Measurements from ENCODE around the gene C1QL3. TPM values are rescaled to one million over a fixed set of nuclear protein-coding genes. Genes with fewer than 3 reads are reported as not detected.
A peak's percentile ranks its signal among the peaks of the same experiment; 100 is the strongest.

Gene C1QL3
- total RNA-seq (ENCODE audit: low replicate concordance), result 0.25 and 0.28 TPM in 2 replicates

- peaks cover 12% of the 10 kb centered on the region for H4K20me1 ChIP-seq (ENCODE audit: low read depth)
- peak; percentile 71 for DNase-seq (ENCODE audit: low spot score)
- H3K79me2 ChIP-seq (ENCODE audit: low read depth), result no peaks in the 10 kb centered on the region
- Mint-ChIP-seq H3K9me3 (peaks cover 1% of the 10 kb centered on the region), H3K4me3 (peak within 1 kb of the TSS; percentile 87), H3K27ac (no peak within 1 kb of the TSS), H3K36me3 (no peaks in the 10 kb centered on the region), H3K4me1 (peaks cover 7% of the 10 kb centered on the region), H3K27me3 (ENCODE audit: insufficient read depth, low read depth) (peaks cover 48% of the 10 kb centered on the region)
- peak within 1 kb of the TSS; percentile 82 for H3K4me3 ChIP-seq
- no peak within 1 kb of the TSS for H3K9ac ChIP-seq
- peak within 1 kb of the TSS; percentile 64 for H2AFZ ChIP-seq (replicated peaks)
- no peaks in the 10 kb centered on the region for H3K9me3 ChIP-seq (ENCODE audit: low read depth)
- H3K27me3 ChIP-seq, result peaks cover 73% of the 10 kb centered on the region
- no peaks in the 10 kb centered on the region for H3K36me3 ChIP-seq
- peaks cover 29% of the 10 kb centered on the region for H3F3A ChIP-seq (ENCODE audit: low read depth)
- H3K4me1 ChIP-seq, result peaks cover 29% of the 10 kb centered on the region
- TF ChIP-seq EZH2phosphoT487 (IDR thresholded peaks at IDR 0.05), result no peak
- TF ChIP-seq EZH2 (IDR thresholded peaks at IDR 0.05), result peak; percentile 59
- TF ChIP-seq, protein P1, sequence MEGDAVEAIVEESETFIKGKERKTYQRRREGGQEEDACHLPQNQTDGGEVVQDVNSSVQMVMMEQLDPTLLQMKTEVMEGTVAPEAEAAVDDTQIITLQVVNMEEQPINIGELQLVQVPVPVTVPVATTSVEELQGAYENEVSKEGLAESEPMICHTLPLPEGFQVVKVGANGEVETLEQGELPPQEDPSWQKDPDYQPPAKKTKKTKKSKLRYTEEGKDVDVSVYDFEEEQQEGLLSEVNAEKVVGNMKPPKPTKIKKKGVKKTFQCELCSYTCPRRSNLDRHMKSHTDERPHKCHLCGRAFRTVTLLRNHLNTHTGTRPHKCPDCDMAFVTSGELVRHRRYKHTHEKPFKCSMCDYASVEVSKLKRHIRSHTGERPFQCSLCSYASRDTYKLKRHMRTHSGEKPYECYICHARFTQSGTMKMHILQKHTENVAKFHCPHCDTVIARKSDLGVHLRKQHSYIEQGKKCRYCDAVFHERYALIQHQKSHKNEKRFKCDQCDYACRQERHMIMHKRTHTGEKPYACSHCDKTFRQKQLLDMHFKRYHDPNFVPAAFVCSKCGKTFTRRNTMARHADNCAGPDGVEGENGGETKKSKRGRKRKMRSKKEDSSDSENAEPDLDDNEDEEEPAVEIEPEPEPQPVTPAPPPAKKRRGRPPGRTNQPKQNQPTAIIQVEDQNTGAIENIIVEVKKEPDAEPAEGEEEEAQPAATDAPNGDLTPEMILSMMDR (IDR thresholded peaks at IDR 0.05), result no peak
- H3K27ac ChIP-seq, result no peak within 1 kb of the TSS
- peak within 1 kb of the TSS; percentile 94 for H3K4me2 ChIP-seq
Measured at GRCh38 chr10:16521311-16522016, at the start of gene C1QL3. Gene C1QL3 (minus strand): TSS chr10:16521879. CDS start chr10:16521065, 814 bp downstream.

DNA sequence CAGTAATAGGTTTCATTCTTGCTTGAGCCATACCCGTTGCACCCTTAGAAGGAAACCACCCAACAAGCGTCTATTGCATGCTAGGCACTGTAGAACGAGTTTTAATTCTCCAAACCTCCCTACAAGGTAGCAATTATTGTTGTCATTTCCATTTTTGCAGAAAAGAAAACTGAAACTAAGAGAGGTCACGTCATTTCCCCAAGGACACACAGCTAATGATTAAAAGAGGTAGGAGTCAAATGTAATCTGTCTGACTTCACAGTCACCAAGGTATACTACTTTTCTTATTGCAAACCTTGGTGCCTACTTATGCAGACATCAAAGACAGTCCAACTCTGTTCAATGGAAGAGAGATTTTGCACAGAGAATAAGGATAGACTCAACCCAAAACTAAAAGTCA lies 49.1 kb upstream of the C1QL3 start:
- Histone ChIP-seq H3K4me1 (no peaks in the 10 kb centered on the region), H3K4me2 (no peak overlapping the region), H3K36me3 (no peaks in the 10 kb centered on the region), H3K9me3 (ENCODE audit: low read depth) (no peaks in the 10 kb centered on the region), H4K20me1 (ENCODE audit: low read depth) (no peaks in the 10 kb centered on the region), H3K4me3 (no peak overlapping the region), H3F3A (ENCODE audit: low read depth) (no peaks in the 10 kb centered on the region), H3K27ac (no peak overlapping the region), H3K27me3 (no peaks in the 10 kb centered on the region), H3K9ac (no peak overlapping the region), H2AFZ (replicated peaks) (no peak overlapping the region), H3K79me2 (ENCODE audit: low read depth) (no peaks in the 10 kb centered on the region)
- H3K4me3 Mint-ChIP-seq, result no peak overlapping the region
- H3K36me3 Mint-ChIP-seq, result no peaks in the 10 kb centered on the region
- TF ChIP-seq EZH2phosphoT487 (IDR thresholded peaks at IDR 0.05), result no peak
- TF ChIP-seq, protein P1 (IDR thresholded peaks at IDR 0.05), result no peak
- no peak for TF ChIP-seq EZH2 (IDR thresholded peaks at IDR 0.05)
- H3K4me1 Mint-ChIP-seq, result no peaks in the 10 kb centered on the region
- H3K27me3 Mint-ChIP-seq (ENCODE audit: insufficient read depth, low read depth), result peaks cover 2% of the 10 kb centered on the region
- no peak overlapping the region for H3K27ac Mint-ChIP-seq
- H3K9me3 Mint-ChIP-seq, result no peaks in the 10 kb centered on the region
- DNase-seq (ENCODE audit: low spot score), result no peak

DNA sequence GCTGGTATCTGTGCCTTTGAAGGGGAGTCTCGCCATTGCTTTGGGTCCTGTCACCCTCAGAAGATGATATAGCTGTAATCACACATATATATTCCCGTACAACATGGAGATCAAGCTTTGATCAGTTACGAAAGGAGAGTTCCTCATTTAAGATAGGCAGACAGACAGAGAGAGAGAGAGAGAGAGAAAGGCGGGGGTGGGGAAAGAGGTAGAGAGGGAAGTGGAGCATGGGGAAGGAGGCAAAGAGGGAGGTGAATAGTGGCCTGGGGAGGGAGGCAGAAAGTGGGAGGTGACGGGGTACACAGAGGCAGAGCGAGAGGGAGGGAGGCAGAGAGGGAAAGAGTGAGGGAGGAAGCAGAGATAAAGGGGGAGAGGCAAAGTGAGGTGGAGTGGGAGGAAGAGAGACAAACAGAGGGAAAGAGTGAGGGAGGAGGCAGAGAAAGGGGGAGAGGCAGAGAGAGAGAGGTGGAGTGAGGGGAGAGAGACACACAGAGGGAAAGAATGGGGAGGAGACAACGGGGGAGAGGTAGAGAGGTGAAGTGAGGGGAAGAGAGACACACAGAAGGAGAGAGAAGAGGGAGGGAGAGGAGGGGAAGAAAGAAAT lies 44.6 kb upstream of the C1QL3 start:
- Histone ChIP-seq H3F3A (ENCODE audit: low read depth) (no peaks in the 10 kb centered on the region), H3K9me3 (ENCODE audit: low read depth) (no peaks in the 10 kb centered on the region), H3K9ac (no peak overlapping the region), H3K4me1 (no peaks in the 10 kb centered on the region), H3K79me2 (ENCODE audit: low read depth) (no peaks in the 10 kb centered on the region), H2AFZ (replicated peaks) (peak overlapping the region; percentile 21), H4K20me1 (ENCODE audit: low read depth) (no peaks in the 10 kb centered on the region), H3K4me3 (no peak overlapping the region), H3K27me3 (no peaks in the 10 kb centered on the region), H3K27ac (no peak overlapping the region), H3K36me3 (no peaks in the 10 kb centered on the region), H3K4me2 (no peak overlapping the region)
- Mint-ChIP-seq H3K27ac (no peak overlapping the region), H3K36me3 (no peaks in the 10 kb centered on the region), H3K4me1 (no peaks in the 10 kb centered on the region), H3K9me3 (no peaks in the 10 kb centered on the region), H3K4me3 (no peak overlapping the region), H3K27me3 (ENCODE audit: insufficient read depth, low read depth) (peaks cover 2% of the 10 kb centered on the region)
- TF ChIP-seq EZH2phosphoT487 (IDR thresholded peaks at IDR 0.05), result no peak
- TF ChIP-seq EZH2 (IDR thresholded peaks at IDR 0.05), result no peak
- DNase-seq (ENCODE audit: low spot score), result no peak

GRCh38 chr10:16565604-16566003 lies 43.9 kb upstream of the C1QL3 start:
- H3K27me3 ChIP-seq, result no peaks in the 10 kb centered on the region
- H3K4me3 ChIP-seq, result no peak overlapping the region
- no peaks in the 10 kb centered on the region for H3F3A ChIP-seq (ENCODE audit: low read depth)
- Mint-ChIP-seq H3K4me1 (no peaks in the 10 kb centered on the region), H3K27ac (no peak overlapping the region), H3K9me3 (no peaks in the 10 kb centered on the region), H3K36me3 (no peaks in the 10 kb centered on the region), H3K27me3 (ENCODE audit: insufficient read depth, low read depth) (no peaks in the 10 kb centered on the region), H3K4me3 (no peak overlapping the region)
- H2AFZ ChIP-seq (replicated peaks), result no peak overlapping the region
- no peaks in the 10 kb centered on the region for H4K20me1 ChIP-seq (ENCODE audit: low read depth)
- H3K9me3 ChIP-seq (ENCODE audit: low read depth), result no peaks in the 10 kb centered on the region
- no peak overlapping the region for H3K4me2 ChIP-seq
- H3K79me2 ChIP-seq (ENCODE audit: low read depth), result no peaks in the 10 kb centered on the region
- no peaks in the 10 kb centered on the region for H3K4me1 ChIP-seq
- H3K27ac ChIP-seq, result no peak overlapping the region
- TF ChIP-seq, protein P1 (IDR thresholded peaks at IDR 0.05), result no peak
- TF ChIP-seq EZH2phosphoT487 (IDR thresholded peaks at IDR 0.05), result no peak
- no peak for TF ChIP-seq EZH2 (IDR thresholded peaks at IDR 0.05)
- DNase-seq (ENCODE audit: low spot score), result no peak
- H3K36me3 ChIP-seq, result no peaks in the 10 kb centered on the region
- no peak overlapping the region for H3K9ac ChIP-seq
